ENCODE measurements around the gene CHRNA4.

The CHRNA4 gene

DNA sequence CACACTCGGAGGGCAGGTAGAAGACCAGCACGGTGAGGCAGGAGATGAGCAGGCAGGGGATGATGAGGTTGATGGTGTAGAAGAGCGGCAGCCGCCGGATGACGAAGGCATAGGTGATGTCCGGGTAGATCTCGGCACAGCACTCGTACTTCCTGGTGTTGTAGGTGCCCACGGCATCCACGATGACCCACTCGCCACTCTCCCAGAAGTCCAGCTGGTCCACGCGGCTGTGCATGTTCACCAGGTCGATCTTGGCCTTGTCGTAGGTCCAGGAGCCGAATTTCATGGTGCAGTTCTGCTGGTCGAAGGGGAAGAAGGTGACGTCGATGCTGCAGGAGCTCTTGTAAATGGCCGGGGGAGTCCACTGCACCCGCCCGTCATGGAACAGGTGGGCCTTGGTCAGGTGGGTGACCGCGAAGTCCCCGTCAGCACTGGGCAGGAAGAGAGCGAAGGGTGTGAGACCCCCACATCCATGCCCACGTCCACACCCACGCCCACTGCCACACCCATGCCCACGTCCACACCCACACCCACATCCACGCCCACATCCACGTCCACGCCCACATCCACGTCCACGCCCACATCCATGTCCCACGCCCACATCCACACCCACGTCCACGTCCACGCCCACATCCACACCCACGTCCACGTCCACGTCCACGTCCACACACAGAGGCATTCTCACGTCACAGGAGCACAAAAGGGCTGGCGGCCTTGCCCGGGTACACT is 10.4 kb downstream of the CHRNA4 start:
- Histone ChIP-seq H3K27ac (ENCODE audit: low read length) (no peak overlapping the region), H3K4me2 (ENCODE audit: insufficient read depth, low read length) (no peak overlapping the region), H3K4me1 (ENCODE audit: insufficient read depth, low read length) (no peaks in the 10 kb centered on the region), H2AFZ (ENCODE audit: low read depth, low read length) (no peak overlapping the region), H3K79me2 (ENCODE audit: insufficient read depth, low read length) (no peaks in the 10 kb centered on the region), H3K9ac (ENCODE audit: low read depth, low read length) (no peak overlapping the region), H3K36me3 (ENCODE audit: insufficient read depth, low read length) (no peaks in the 10 kb centered on the region), H3K27me3 (ENCODE audit: insufficient read depth, low read length, poor library complexity) (no peaks in the 10 kb centered on the region), H4K20me1 (ENCODE audit: insufficient read depth, low read length) (peaks cover 13% of the 10 kb centered on the region; the same call in 1 of the 2 replicates), H3K4me3 (ENCODE audit: low read depth in 1 of 2, low read length in 2 of 2) (no peak overlapping the region), H3K9me3 (ENCODE audit: insufficient read depth, low read length, severe bottlenecking) (peaks cover 3% of the 10 kb centered on the region)
- DNase-seq (no peak), ATAC-seq (ENCODE audit: insufficient read depth, low read depth) (no peak)
- no peak for TF ChIP-seq EZH2 (IDR thresholded peaks at IDR 0.05; ENCODE audit: borderline replicate concordance, low read depth, low read length, severe bottlenecking)
- TF ChIP-seq, protein P1, sequence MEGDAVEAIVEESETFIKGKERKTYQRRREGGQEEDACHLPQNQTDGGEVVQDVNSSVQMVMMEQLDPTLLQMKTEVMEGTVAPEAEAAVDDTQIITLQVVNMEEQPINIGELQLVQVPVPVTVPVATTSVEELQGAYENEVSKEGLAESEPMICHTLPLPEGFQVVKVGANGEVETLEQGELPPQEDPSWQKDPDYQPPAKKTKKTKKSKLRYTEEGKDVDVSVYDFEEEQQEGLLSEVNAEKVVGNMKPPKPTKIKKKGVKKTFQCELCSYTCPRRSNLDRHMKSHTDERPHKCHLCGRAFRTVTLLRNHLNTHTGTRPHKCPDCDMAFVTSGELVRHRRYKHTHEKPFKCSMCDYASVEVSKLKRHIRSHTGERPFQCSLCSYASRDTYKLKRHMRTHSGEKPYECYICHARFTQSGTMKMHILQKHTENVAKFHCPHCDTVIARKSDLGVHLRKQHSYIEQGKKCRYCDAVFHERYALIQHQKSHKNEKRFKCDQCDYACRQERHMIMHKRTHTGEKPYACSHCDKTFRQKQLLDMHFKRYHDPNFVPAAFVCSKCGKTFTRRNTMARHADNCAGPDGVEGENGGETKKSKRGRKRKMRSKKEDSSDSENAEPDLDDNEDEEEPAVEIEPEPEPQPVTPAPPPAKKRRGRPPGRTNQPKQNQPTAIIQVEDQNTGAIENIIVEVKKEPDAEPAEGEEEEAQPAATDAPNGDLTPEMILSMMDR (IDR thresholded peaks at IDR 0.05; ENCODE audit: borderline replicate concordance, extremely low read depth, low read length, poor library complexity, severe bottlenecking) = no peak

DNA sequence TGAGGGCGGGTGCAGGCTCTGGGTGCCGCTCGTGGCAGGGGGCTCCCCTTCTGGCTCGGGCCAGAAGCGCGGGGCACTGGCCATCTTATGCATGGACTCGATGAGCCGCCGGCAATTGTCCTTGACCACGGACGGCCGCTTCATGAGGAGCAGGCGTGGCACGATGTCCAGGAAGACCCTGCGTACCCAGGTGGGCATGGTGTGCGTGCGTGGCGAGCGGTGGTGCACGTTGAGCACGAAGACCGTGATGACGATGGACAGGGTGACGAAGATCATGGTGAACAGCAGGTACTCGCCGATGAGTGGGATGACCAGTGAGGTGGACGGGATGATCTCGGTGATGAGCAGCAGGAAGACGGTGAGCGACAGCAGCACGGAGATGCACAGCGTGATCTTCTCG is 11.0 kb downstream of the CHRNA4 start:
- no peak for DNase-seq
- H3K9me3 ChIP-seq (ENCODE audit: insufficient read depth, low read length, severe bottlenecking) = peaks cover 3% of the 10 kb centered on the region
- H3K4me3 ChIP-seq (ENCODE audit: low read depth in 1 of 2, low read length in 2 of 2) = no peak overlapping the region
- TF ChIP-seq, protein P1 (IDR thresholded peaks at IDR 0.05; ENCODE audit: borderline replicate concordance, extremely low read depth, low read length, poor library complexity, severe bottlenecking) = no peak
- no peak for TF ChIP-seq EZH2 (IDR thresholded peaks at IDR 0.05; ENCODE audit: borderline replicate concordance, low read depth, low read length, severe bottlenecking)
- no peak for ATAC-seq (ENCODE audit: insufficient read depth, low read depth)
- no peak overlapping the region for H3K4me2 ChIP-seq (ENCODE audit: insufficient read depth, low read length)
- no peaks in the 10 kb centered on the region for H3K27me3 ChIP-seq (ENCODE audit: insufficient read depth, low read length, poor library complexity)
- H3K9ac ChIP-seq (ENCODE audit: low read depth, low read length) = no peak overlapping the region
- no peak overlapping the region for H2AFZ ChIP-seq (ENCODE audit: low read depth, low read length)
- H3K27ac ChIP-seq (ENCODE audit: low read length) = no peak overlapping the region
- H3K36me3 ChIP-seq (ENCODE audit: insufficient read depth, low read length) = no peaks in the 10 kb centered on the region
- no peaks in the 10 kb centered on the region for H3K4me1 ChIP-seq (ENCODE audit: insufficient read depth, low read length)
- H4K20me1 ChIP-seq (ENCODE audit: insufficient read depth, low read length) = peaks cover 7% of the 10 kb centered on the region; the same call in 1 of the 2 replicates
- no peaks in the 10 kb centered on the region for H3K79me2 ChIP-seq (ENCODE audit: insufficient read depth, low read length)

DNA sequence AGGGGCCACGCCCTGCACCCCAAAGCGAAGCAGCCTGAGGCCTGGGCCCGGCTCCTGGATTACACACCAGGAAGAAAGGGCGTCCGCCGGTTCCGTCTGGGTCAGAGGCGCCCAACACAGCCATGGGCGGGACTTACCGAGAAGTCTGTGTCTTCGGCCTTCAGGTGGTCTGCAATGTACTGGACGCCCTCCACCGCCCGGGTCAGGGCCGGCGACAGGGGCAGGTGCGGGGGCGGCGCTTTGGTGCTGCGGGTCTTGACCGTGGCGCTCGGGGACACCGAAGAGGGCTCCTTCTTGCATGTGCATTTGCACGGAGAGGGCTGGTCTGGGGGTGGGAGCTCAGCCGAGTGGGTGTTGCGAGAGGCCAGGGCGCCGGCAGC is 11.6 kb downstream of the CHRNA4 start:
- Histone ChIP-seq H3K36me3 (ENCODE audit: insufficient read depth, low read length) (no peaks in the 10 kb centered on the region), H3K4me3 (ENCODE audit: low read depth in 1 of 2, low read length in 2 of 2) (no peak overlapping the region), H3K79me2 (ENCODE audit: insufficient read depth, low read length) (no peaks in the 10 kb centered on the region), H4K20me1 (ENCODE audit: insufficient read depth, low read length) (peaks cover 6% of the 10 kb centered on the region; the same call in 1 of the 2 replicates), H3K9me3 (ENCODE audit: insufficient read depth, low read length, severe bottlenecking) (peaks cover 3% of the 10 kb centered on the region), H3K4me2 (ENCODE audit: insufficient read depth, low read length) (no peak overlapping the region), H2AFZ (ENCODE audit: low read depth, low read length) (no peak overlapping the region), H3K27me3 (ENCODE audit: insufficient read depth, low read length, poor library complexity) (no peaks in the 10 kb centered on the region), H3K27ac (ENCODE audit: low read length) (no peak overlapping the region), H3K4me1 (ENCODE audit: insufficient read depth, low read length) (no peaks in the 10 kb centered on the region), H3K9ac (ENCODE audit: low read depth, low read length) (no peak overlapping the region)
- ATAC-seq (ENCODE audit: insufficient read depth, low read depth) = no peak
- DNase-seq = no peak
- no peak for TF ChIP-seq EZH2 (IDR thresholded peaks at IDR 0.05; ENCODE audit: borderline replicate concordance, low read depth, low read length, severe bottlenecking)
- TF ChIP-seq, protein P1 (IDR thresholded peaks at IDR 0.05; ENCODE audit: borderline replicate concordance, extremely low read depth, low read length, poor library complexity, severe bottlenecking) = no peak
